MCF 10A (cell line): ENCODE data around the gene ZNF319. TPM values are rescaled to one million over a fixed set of nuclear protein-coding genes. Genes with fewer than 3 reads are reported as not detected.

ENCODE experiments used
- BruUV-seq: library from RNA; stranded (reverse); fragments of 400-500 nt; replicated peaks from 2 replicates; lab custom pipeline; 2021; lab: Mats Ljungman, UMichigan
- CTCF ChIA-PET: fragments of 300-600 bp; sonication (Branson Sonifier 250); formaldehyde crosslinking; extraction: SDS; loops from one replicate; lab custom pipeline; 2021; ENCODE audit warnings: antibody characterized with exemption, inconsistent platforms; lab: Yijun Ruan, JAX
- POLR2A ChIA-PET: fragments of 300-600, 350-650 bp; sonication (Branson Sonifier 250); formaldehyde crosslinking; extraction: SDS; loops from one replicate; lab custom pipeline; 2020; ENCODE audit warnings: antibody characterized with exemption, inconsistent platforms; lab: Yijun Ruan, JAX
- DNase-seq: peaks from one replicate; pipeline ENCODE4 v3.0.0-alpha.2; 2018; ENCODE audit not compliant: unreplicated experiment
- H3K27ac Mint-ChIP-seq: one replicate; pipeline ENCODE4 v1.8.0; 2022; ENCODE audit warnings: mild to moderate bottlenecking, low read depth, mixed read lengths; ENCODE audit not compliant: unreplicated experiment
- H3K27me3 Mint-ChIP-seq: one replicate; pipeline ENCODE4 v1.8.0; 2022; ENCODE audit warnings: mixed read lengths; ENCODE audit not compliant: insufficient read depth, unreplicated experiment
- H3K36me3 Mint-ChIP-seq: one replicate; pipeline ENCODE4 v1.8.0; 2022; ENCODE audit warnings: mild to moderate bottlenecking, moderate library complexity, mixed read lengths; ENCODE audit not compliant: insufficient read depth, unreplicated experiment
- H3K4me1 Mint-ChIP-seq: one replicate; pipeline ENCODE4 v1.8.0; 2022; ENCODE audit warnings: mixed read lengths; ENCODE audit not compliant: insufficient read depth, unreplicated experiment
- H3K4me3 Mint-ChIP-seq: one replicate; pipeline ENCODE4 v1.8.0; 2022; ENCODE audit warnings: mild to moderate bottlenecking, moderate library complexity, mixed read lengths; ENCODE audit not compliant: unreplicated experiment
- H3K9me3 Mint-ChIP-seq: one replicate; pipeline ENCODE4 v1.8.0; 2022; ENCODE audit warnings: mixed read lengths; ENCODE audit not compliant: unreplicated experiment
- CTCF ChIP-seq: fragments of 200-600 bp; IDR thresholded peaks from one replicate; pipeline ENCODE4 v1.8.0; 2022; ENCODE audit warnings: antibody characterized with exemption, mild to moderate bottlenecking; ENCODE audit not compliant: unreplicated experiment
- intact Hi-C: fragments of 100-400 bp; cut with micrococcal nuclease; formaldehyde crosslinking; loops from 2 replicates; pipeline ENCODE4 v1.14.1; 2022
- total RNA-seq: library from RNA; stranded (reverse); gene quantifications from 2 replicates; pipeline ENCODE4 v1.2.3, GENCODE V29; 2022

Gene ZNF319
- total RNA-seq, 1 experiment from 2014 or later = 12.6 TPM

- ChIA-PET POLR2A (interaction anchor here (0.7 to 5.7 kb wide), 4 partner anchors 99 to 242 kb away, joined by 3 to 68 read pairs (median 8); partner anchors contain the start of gene CFAP20), CTCF (interaction anchor here (0.6 to 4.4 kb wide), 12 partner anchors 11 to 469 kb away, joined by 3 to 52 read pairs (median 3); partner anchors contain the start of gene CFAP20)
- intact Hi-C loops = loop anchor here (2.0 to 5.0 kb wide), 2 partner anchors 74 to 465 kb away; no protein-coding TSS in a partner anchor
- H3K27me3 Mint-ChIP-seq = no peaks in the 10 kb centered on the region
- H3K36me3 Mint-ChIP-seq = peaks cover 15% of the 10 kb centered on the region
- peak; percentile 71 for DNase-seq
- H3K27ac Mint-ChIP-seq = no peak overlapping the region
- H3K4me1 Mint-ChIP-seq = peaks cover 15% of the 10 kb centered on the region
- no TSS peak for BruUV-seq
- TF ChIP-seq CTCF = no peak
- H3K9me3 Mint-ChIP-seq = no peaks in the 10 kb centered on the region
- peak overlapping the region; percentile 26 for H3K4me3 Mint-ChIP-seq
Measured at GRCh38 chr16:58022601-58023371, 22.3 kb upstream of the ZNF319 start.

- intact Hi-C loops = loop anchor here (2.0 to 5.0 kb wide), 3 partner anchors 75 to 465 kb away; no protein-coding TSS in a partner anchor
- H3K36me3 Mint-ChIP-seq = peaks cover 15% of the 10 kb centered on the region
- BruUV-seq = no TSS peak
- H3K9me3 Mint-ChIP-seq = no peaks in the 10 kb centered on the region
- H3K4me3 Mint-ChIP-seq = no peak overlapping the region
- H3K27ac Mint-ChIP-seq = no peak overlapping the region
- TF ChIP-seq CTCF = no peak
- ChIA-PET CTCF (interaction anchor here (0.6 to 4.4 kb wide), 8 partner anchors 11 to 377 kb away, joined by 3 to 52 read pairs (median 3); partner anchors contain the start of gene CFAP20), POLR2A (interaction anchor here (5.7 kb wide), 1 partner anchor 106 kb away, joined by 68 read pairs; the partner anchor contains the start of gene CFAP20)
- peaks cover 15% of the 10 kb centered on the region for H3K4me1 Mint-ChIP-seq
- DNase-seq = no peak
- no peaks in the 10 kb centered on the region for H3K27me3 Mint-ChIP-seq
Measured at GRCh38 chr16:58021661-58022551, 21.4 kb upstream of the ZNF319 start.

- CTCF ChIA-PET = interaction anchor here (0.6 to 4.4 kb wide), 8 partner anchors 10 to 378 kb away, joined by 3 to 52 read pairs (median 3); partner anchors contain the start of gene CFAP20
- DNase-seq = peak; percentile 54
- Mint-ChIP-seq H3K4me3 (no peak overlapping the region), H3K27ac (no peak overlapping the region), H3K4me1 (peaks cover 15% of the 10 kb centered on the region), H3K36me3 (peaks cover 15% of the 10 kb centered on the region), H3K9me3 (no peaks in the 10 kb centered on the region), H3K27me3 (no peaks in the 10 kb centered on the region)
- intact Hi-C loops = loop anchor here (1.0 to 5.0 kb wide), 4 partner anchors 101 to 466 kb away; partner anchors contain the start of gene CSNK2A2
- peak; percentile 81 for TF ChIP-seq CTCF
- TSS peak; percentile 94 for BruUV-seq
- POLR2A ChIA-PET = interaction anchor here (5.7 kb wide), 1 partner anchor 107 kb away, joined by 68 read pairs; the partner anchor contains the start of gene CFAP20
Measured at GRCh38 chr16:58020628-58021521, 20.4 kb upstream of the ZNF319 start.
